WI38 (cell line): ENCODE measurements around the gene TPO.

Experiments
- H3K4me3 ChIP-seq: 2 replicates; pipeline ENCODE4 v1.5.1; 2011; ENCODE audit warnings: low read depth, mild to moderate bottlenecking, control low read depth, low read length
- CTCF ChIP-seq: IDR thresholded peaks from 2 replicates; pipeline ENCODE4 v1.5.1; 2012; ENCODE audit warnings: low read depth, mild to moderate bottlenecking, control low read depth, low read length

TPO gene

GRCh38 chr2:1446301-1446700 lies 33.0 kb downstream of the TPO start:
- no peak for TF ChIP-seq CTCF
- no peak overlapping the region for H3K4me3 ChIP-seq

GRCh38 chr2:1448009-1448408 lies 34.7 kb downstream of the TPO start:
- TF ChIP-seq CTCF = no peak
- H3K4me3 ChIP-seq = no peak overlapping the region

GRCh38 chr2:1450915-1451314 lies 37.7 kb downstream of the TPO start:
- no peak overlapping the region for H3K4me3 ChIP-seq
- no peak for TF ChIP-seq CTCF

- H3K4me3 ChIP-seq = no peak overlapping the region
- no peak for TF ChIP-seq CTCF
These were observed 38.2 kb downstream of the TPO start for GRCh38 chr2:1451422-1451821.

- H3K4me3 ChIP-seq = no peak overlapping the region
- no peak for TF ChIP-seq CTCF
These were observed 40.3 kb downstream of the TPO start for GRCh38 chr2:1453561-1453960.

GRCh38 chr2:1454346-1454745 lies 41.1 kb downstream of the TPO start:
- H3K4me3 ChIP-seq = no peak overlapping the region
- TF ChIP-seq CTCF = no peak

GRCh38 chr2:1455466-1455865 lies 42.2 kb downstream of the TPO start:
- no peak overlapping the region for H3K4me3 ChIP-seq
- no peak for TF ChIP-seq CTCF
